M059J (cell line): Measurements from ENCODE around the gene MBTPS1. TPM values are rescaled to one million over a fixed set of nuclear protein-coding genes. Genes with fewer than 3 reads are reported as not detected.
A peak's percentile ranks its signal among the peaks of the same experiment; 100 is the strongest.

Experiments used
- DNase-seq: peaks from one replicate; pipeline ENCODE4 v3.0.0-alpha.2; 2012; ENCODE audit warnings: low read depth
- total RNA-seq: library from RNA; depleted of rRNA; stranded (reverse); fragments of >200 nt; shearing (Covaris generic); gene quantifications from 2 replicates; pipeline ENCODE4 v1.2.3, GENCODE V29; 2014; rRNA removed

Gene MBTPS1
- 62.1 and 93.7 TPM in 2 replicates for total RNA-seq

DNA sequence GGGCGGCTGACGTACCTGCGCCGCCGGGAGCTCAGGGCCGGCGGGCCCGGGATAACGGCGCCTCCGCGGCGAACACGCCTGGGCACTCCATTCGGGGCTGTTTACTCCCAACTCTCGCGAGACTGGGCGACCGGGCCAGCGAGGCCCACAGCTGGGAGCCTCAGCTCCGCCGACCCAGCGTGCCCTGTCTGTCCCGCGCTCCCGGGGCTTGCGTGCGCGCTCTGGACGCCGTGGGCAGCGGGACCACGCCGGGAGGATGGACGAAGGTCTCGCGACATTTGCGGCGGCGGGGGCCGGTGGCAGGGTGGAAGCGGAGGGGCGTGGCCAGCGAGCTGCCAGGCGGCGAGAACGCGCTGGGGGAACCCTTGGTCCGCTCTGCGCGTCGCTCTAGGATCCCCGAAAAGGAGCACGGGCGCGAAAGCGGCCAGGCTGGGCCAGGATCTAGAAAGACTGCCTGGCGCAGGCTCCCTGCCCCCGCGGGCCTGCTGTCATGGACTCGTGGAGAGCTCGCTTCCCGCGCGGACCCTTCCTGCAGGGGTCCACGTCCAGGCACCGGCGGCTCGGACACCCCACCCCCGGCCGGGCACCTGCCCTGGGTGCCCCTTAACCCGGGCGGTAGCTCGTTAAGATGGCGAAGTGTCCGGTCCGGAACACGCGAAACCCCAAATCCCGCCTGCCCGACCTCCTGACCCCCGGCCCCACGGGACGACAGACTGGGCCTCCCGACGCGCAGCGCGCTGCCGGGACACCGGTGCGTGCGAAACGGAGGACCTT lies at the start of gene MBTPS1:
TSS of gene MBTPS1 (minus strand) at position 223 of the 774 bp plus-strand sequence. CDS start 15,159 bp downstream, outside the sequence.
- DNase-seq, result peak; percentile 98

- DNase-seq, result no peak
Measured at GRCh38 chr16:84165746-84166145, 49.0 kb upstream of the MBTPS1 start.

DNA sequence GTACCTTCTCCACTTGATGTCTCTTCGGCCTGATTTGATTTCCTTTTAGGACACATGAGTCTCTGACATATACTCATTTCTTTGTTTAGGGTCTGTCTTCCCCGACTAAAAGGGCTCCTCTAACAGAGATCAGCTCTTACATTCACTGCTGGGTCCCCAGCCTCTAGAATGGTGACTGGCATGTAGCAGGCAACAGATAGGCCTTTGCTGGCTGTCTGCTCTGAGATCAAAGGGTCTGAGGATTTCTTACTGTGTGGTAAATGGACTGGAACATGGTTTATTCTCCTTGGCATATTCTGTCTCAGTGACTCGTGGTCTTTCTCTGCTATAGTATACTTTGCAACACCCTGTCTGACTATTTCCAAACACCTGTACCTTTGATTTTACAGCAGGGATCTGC lies 45.1 kb upstream of the MBTPS1 start:
- DNase-seq, result no peak

GRCh38 chr16:84161037-84161436 lies 44.3 kb upstream of the MBTPS1 start:
- no peak for DNase-seq

- DNase-seq, result no peak
Measured at GRCh38 chr16:84159800-84160199, 43.1 kb upstream of the MBTPS1 start.

- DNase-seq, result no peak
Measured at GRCh38 chr16:84159007-84159406, 42.3 kb upstream of the MBTPS1 start.

DNA sequence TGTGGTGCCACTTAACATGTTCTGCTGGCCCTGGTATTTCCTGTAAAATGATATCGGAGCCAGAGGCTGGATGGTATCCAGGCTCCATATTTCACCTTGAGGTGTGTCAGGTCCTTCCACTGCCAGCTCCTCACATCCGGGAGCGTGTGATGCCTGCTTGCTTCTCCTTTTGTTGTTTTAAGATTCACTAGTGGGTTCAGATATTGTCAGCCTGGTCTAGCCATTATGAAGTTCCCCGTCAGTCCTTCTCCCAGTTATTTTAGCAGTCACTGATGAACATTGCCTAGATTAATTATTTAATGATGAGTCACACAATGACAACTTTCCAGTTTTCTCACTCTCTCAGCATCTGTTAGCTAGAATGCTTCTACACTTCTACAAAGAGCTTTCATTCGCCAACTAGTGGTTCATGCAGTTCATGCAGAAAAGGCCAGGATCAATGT lies 39.6 kb upstream of the MBTPS1 start:
- DNase-seq, result peak; percentile 61

DNA sequence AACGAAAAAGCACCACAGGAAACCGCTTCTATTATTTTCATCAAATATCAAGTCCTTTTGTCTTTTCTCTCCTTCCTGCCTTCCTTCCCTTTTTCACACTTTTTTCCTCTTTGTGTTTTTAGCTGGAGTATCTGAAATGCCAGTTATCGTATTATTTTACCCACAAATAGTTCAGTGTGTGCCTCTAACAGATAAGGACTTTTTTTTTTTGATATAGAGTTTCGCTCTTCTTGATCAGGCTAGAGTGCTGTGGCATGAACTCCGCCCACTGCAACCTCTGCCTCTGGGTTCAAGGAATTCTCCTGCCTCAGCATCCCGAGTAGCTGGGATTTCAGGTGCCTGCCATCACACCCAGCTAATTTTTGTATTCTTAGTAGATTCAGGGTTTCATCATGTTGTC lies 39.0 kb upstream of the MBTPS1 start:
- no peak for DNase-seq

DNA sequence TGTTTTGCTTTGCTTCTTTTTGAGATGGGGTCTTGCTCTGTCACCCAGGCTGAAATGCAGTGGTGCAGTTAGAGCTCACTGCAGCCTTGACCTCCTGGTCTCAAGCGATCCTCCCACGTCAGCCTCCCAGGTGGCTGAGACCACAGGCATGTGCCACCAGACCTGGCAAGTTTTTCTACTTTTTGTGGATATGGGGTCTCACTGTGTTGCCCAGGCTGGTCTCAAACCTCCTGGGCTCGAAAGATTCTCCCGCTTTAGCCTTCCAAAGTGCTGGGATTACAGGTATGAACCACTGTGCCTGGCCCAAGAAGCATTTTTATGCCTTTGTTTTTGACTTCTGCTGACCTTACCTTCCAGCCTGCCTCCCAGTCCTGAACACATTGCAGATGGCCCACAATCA lies 38.5 kb upstream of the MBTPS1 start:
- DNase-seq, result no peak

DNA sequence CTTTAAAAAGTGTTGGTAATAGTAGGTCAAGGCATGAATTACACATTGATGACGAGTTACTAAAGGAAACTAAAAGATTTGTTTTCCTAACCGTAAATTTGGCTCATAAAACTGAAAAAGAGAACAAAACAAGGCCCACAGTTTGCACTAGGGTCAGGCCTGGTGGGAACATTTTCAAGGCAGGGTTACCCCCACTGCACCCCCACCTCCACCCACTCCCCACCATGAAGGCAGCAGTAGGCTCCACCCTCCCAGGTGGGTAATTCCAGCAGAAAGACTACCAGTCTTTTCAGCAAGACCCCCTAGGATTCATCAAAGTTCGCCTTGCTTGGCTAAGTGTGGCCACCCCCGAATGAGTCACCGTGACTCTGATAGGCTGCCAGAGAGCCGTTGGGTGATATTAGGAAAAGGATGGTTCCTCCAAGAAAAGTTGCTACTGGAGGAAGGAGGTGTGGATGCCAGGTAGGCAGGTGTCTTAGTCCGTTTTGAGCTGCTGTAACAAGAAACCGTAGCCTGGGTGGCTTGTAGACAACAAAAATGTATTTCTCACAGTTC lies 37.0 kb upstream of the MBTPS1 start:
- DNase-seq, result no peak

- DNase-seq, result peak; percentile 16
Measured at GRCh38 chr16:84150926-84151325, 34.2 kb upstream of the MBTPS1 start.

DNA sequence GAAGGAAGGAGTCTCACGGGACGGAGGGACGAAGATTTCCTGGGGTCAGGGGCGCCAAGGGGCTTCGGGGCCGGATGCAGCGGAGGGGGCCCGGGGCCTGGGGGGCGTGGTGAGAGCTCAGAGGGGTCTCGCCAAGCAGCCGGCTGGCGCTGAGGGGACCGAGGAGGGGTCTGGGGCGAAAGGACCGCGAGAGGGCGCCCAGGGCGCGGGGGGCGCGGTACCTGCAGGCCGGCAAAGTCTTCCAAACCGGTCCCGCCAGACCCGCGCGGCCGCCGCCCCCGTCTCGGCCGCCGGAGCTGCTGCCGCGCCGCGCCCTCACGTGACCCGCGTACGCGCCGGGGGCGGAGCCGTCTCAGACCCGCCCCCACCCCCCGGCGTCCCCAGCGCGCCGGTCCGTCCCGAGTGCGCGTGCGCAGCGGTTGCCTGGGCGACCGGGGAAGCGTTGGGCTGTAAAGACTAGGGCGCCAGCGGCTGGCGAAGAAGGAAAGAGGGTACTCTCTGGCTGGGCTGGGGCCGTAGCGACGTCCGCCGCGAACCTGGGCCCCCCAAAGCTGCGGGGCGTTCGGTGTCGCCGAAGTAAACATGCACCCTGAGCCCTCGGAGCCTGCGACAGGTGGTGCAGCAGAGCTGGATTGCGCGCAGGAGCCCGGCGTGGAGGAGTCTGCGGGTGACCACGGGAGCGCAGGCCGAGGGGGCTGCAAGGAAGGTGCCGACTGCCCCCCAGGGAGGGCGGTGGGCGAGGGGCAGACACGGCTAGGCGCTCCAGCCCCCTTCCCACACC lies 28.3 kb upstream of the MBTPS1 start, which contains the start of the genes DNAAF1 and HSDL1:
TSS of gene DNAAF1 (plus strand) at position 450 of the 781 bp plus-strand sequence. CDS start at position 583, 133 bp downstream.
TSS of gene HSDL1 (minus strand) at position 319 of the 781 bp plus-strand sequence. CDS start 13,856 bp downstream, outside the sequence.
- peak; percentile 80 for DNase-seq

- DNase-seq, result peak; percentile 32
Measured at GRCh38 chr16:84144209-84144858, 27.6 kb upstream of the MBTPS1 start.

DNA sequence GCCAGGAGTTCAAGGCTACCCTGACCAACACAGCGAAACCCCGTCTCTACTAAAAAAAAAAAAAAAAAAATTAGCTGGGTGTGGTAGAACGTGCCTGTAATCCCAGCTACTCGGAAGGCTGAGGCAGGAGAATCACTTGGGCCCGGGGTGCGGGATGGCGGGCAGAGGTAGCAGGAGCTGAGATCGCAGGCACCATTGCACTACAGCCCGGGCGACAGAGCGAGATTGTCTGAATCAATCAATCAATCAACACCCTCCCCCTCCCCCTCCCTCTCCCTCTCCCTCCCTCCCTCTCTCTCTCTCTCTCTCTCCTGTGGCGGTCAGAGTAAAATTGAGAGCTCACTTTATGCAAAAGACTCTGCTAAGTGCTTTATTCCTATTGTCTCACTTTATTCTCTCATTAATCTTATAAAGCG lies 27.1 kb upstream of the MBTPS1 start:
- no peak for DNase-seq

GRCh38 chr16:84143081-84143480 lies 26.3 kb upstream of the MBTPS1 start:
- no peak for DNase-seq

DNA sequence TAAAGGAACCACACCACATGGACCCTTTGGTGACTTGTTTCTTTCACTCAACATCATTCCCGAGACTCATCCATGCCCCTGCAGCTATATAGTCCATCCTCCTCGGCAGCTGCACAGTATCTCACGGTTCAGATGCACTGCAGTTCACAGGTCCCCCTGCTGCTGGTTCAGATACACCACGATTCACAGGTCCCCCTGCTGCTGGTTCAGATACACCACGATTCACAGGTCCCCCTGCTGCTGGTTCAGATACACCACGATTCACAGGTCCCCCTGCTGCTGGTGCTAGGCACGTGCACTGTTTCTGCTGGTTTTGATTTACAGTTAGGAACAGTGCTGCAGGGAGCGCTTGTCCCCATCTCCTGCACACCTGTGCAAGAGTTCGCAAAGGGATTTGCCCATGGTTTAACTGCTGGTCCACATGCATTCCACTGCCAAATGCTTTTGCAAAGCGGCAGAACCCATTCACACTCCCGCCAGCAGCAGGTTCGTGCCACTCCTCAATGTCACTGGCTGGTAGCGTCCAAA lies 24.5 kb upstream of the MBTPS1 start:
- DNase-seq, result no peak

DNA sequence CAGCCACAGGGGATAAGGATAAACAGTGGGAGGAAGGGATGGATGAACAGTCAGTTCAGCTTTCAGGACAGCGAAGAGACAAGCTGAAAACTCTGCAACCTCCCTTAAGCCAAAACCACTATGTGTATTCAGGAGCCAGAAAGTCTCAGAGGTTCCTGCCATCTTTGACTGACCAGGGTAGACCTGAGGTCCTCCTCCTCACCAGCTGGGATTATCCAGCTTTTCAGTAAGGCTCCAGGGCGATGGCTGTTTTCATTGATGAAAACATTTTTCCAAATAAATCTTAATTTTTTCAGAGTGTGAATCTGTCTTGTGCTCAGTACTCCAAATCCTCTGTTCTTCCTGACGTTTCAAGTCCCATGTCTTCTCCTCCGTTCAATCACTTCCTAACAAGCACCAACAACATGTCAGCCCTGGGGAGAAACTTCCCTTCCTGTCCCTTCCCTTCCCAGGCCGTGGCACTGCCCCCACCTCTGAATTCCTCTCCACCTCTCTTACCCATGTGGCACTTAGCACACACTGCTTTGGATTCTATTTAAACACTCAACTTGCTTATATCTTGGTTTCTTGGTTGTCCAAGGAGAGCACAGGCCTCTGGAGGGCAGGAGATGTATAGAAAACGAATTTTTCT lies 23.0 kb upstream of the MBTPS1 start:
- no peak for DNase-seq

- peak; percentile 75 for DNase-seq
Measured at GRCh38 chr16:84138824-84139627, 22.3 kb upstream of the MBTPS1 start.

DNA sequence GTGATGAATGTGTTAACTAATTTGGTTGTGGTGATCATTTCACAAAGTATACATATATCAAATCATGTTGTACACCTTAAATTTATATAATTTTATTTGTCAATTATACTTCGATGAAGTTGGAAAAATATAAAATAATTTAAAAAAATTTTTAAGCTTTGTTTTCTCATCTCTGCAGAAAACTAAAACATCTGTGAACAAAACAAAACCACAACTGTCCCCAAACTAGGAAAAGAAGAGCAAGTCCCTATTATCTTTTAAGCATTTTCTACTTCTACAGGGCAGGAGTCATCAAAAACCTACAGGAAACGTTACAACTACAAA lies 21.7 kb upstream of the MBTPS1 start:
- no peak for DNase-seq

DNA sequence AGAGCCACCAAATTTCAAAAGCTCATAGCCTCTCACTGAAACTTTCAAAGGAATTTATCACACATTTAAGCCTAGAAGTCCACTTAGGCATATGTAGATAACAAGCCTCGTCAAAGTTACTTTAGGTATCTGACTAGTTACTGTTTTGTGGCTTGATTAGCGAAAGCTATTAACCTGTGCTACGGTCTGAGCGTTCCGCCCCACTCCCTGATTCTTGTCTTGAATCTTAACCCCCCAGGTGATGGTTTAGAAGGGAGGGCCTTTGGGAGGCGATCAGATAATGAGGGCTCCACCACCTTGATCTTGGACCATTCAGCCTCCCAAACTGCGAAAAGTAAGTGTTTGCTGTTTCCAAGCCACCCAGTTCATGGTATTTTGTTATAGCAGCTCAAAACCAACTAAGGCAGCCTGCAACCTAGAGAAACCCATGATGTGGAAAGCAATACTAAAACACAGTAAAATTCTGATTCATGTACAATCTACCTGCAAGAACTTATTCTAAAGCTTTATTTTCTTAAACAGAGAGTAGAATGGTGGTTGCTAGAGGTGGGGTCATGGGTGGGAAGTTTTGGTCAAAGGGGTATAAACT lies 21.1 kb upstream of the MBTPS1 start:
- DNase-seq, result no peak
